SK-N-SH (cell line): ENCODE data around the gene ARID2. TPM values are rescaled to one million over a fixed set of nuclear protein-coding genes. Genes with fewer than 3 reads are reported as not detected.
A peak's percentile ranks its signal among the peaks of the same experiment; 100 is the strongest.

ENCODE experiments used
- CTCF ChIA-PET: fragments of 300-600, 350-600 bp; formaldehyde crosslinking; extraction: SDS; loops from one replicate; lab custom pipeline; 2021; lab: Yijun Ruan, JAX
- POLR2A ChIA-PET: fragments of 350-600 bp; sonication (Branson Sonifier 250); formaldehyde crosslinking; extraction: SDS; loops from one replicate; lab custom pipeline; 2020; ENCODE audit warnings: antibody characterized with exemption, inconsistent platforms; lab: Yijun Ruan, JAX
- DNase-seq: peaks from one replicate; pipeline ENCODE4 v3.0.0; 2012
- H2AFZ ChIP-seq: fragments of 200-600 bp; sonication (generic); 2 replicates; pipeline ENCODE4 v1.8.1; 2016; ENCODE audit warnings: antibody characterized with exemption, mild to moderate bottlenecking, low read depth
- H3F3A ChIP-seq: fragments of 200-600 bp; sonication (generic); replicated peaks from 2 replicates; pipeline ENCODE3; 2016; ENCODE audit warnings: antibody characterized with exemption, mild to moderate bottlenecking; ENCODE audit not compliant: insufficient read depth
- H3K27ac ChIP-seq, 2 experiments: fragments of 200-500 bp in 1 of 2; fragments of 200-600 bp in 1 of 2; sonication (Bioruptor generic) in 1 of 2; sonication (generic), shearing (Covaris generic) in 1 of 2; 2 replicates each; pipeline versions ENCODE4 v1.5.1 to v1.6.1; 2014 to 2016; ENCODE audit warnings: low read depth in 2 of 2, inconsistent platforms in 1 of 2, low read length in 1 of 2, mild to moderate bottlenecking in 1 of 2, mixed read lengths in 1 of 2
- H3K27me3 ChIP-seq: fragments of 200-600 bp; sonication (generic), shearing (Covaris generic); 2 replicates; pipeline ENCODE4 v1.6.1; 2016; ENCODE audit warnings: mixed run types; ENCODE audit not compliant: insufficient read depth
- H3K36me3 ChIP-seq, 2 experiments: fragments of 200-500 bp in 1 of 2; fragments of 200-600 bp in 1 of 2; sonication (Bioruptor generic) in 1 of 2; sonication (generic) in 1 of 2; replicated peaks in 1 of 2; 2 replicates each; pipeline versions ENCODE3 to v1.5.1; 2014 to 2016; ENCODE audit warnings: low read length in 1 of 2, mild to moderate bottlenecking in 1 of 2; ENCODE audit not compliant: insufficient read depth in 2 of 2, control insufficient read depth in 1 of 2
- H3K4me1 ChIP-seq, 2 experiments: fragments of 200-500 bp in 1 of 2; fragments of 200-600 bp in 1 of 2; sonication (Bioruptor generic) in 1 of 2; sonication (generic), shearing (Covaris generic) in 1 of 2; 2 replicates each; pipeline versions ENCODE4 v1.5.1 to v1.6.1; 2014 to 2016; ENCODE audit warnings: low read depth in 1 of 2, low read length in 1 of 2, mixed run types in 1 of 2; ENCODE audit not compliant: insufficient read depth in 2 of 2, control insufficient read depth in 1 of 2
- H3K4me2 ChIP-seq: fragments of 200-600 bp; sonication (generic), shearing (Covaris generic); 2 replicates; pipeline ENCODE4 v1.6.1; 2017; ENCODE audit warnings: mixed run types
- H3K4me3 ChIP-seq, 2 experiments: fragments of 200-500 bp in 1 of 2; fragments of 200-600 bp in 1 of 2; sonication (Bioruptor generic) in 1 of 2; sonication (generic), shearing (Covaris generic) in 1 of 2; 2 replicates each; pipeline versions ENCODE4 v1.5.1 to v1.8.1; 2014 to 2016; ENCODE audit warnings: low read depth in 2 of 2, inconsistent platforms in 1 of 2, low read length in 1 of 2, mild to moderate bottlenecking in 1 of 2, mixed read lengths in 1 of 2, moderate library complexity in 1 of 2
- H3K79me2 ChIP-seq: fragments of 200-600 bp; sonication (generic); 2 replicates; pipeline ENCODE4 v1.8.1; 2017; ENCODE audit warnings: mild to moderate bottlenecking; ENCODE audit not compliant: insufficient read depth
- H3K9ac ChIP-seq: fragments of 200-600 bp; sonication (generic); 2 replicates; pipeline ENCODE4 v1.6.1; 2017; ENCODE audit warnings: mixed run types
- H3K9me2 ChIP-seq: fragments of 200-600 bp; sonication (generic); 2 replicates; pipeline ENCODE4 v1.6.1; 2017; ENCODE audit warnings: mixed run types
- H3K9me3 ChIP-seq: fragments of 200-600 bp; sonication (generic); 2 replicates; pipeline ENCODE4 v1.6.1; 2017; ENCODE audit warnings: mixed run types, mild to moderate bottlenecking, moderate library complexity
- H4K20me1 ChIP-seq: fragments of 200-600 bp; sonication (generic); 2 replicates; pipeline ENCODE4 v1.6.1; 2017; ENCODE audit warnings: mild to moderate bottlenecking, mixed run types; ENCODE audit not compliant: insufficient read depth
- CHD2 ChIP-seq: fragments of 150-350 bp; IDR thresholded peaks from 2 replicates; pipeline ENCODE4 v1.6.1; 2018; ENCODE audit warnings: low read length; ENCODE audit not compliant: partially characterized antibody
- EZH2phosphoT487 ChIP-seq: fragments of 200-600 bp; sonication (generic); IDR thresholded peaks from 2 replicates; pipeline ENCODE4 v1.6.1; 2017; ENCODE audit warnings: low read depth, mixed run types, mild to moderate bottlenecking, antibody characterized with exemption, moderate library complexity, borderline replicate concordance
- FOXM1 ChIP-seq: IDR thresholded peaks from 2 replicates; pipeline ENCODE4 v1.4.0; 2012; ENCODE audit warnings: low read depth, mild to moderate bottlenecking
- GATA2 ChIP-seq: sonication (generic); formaldehyde crosslinking; IDR thresholded peaks from 2 replicates; pipeline ENCODE4 v1.5.0; 2020; ENCODE audit warnings: mild to moderate bottlenecking, missing genetic modification reagents
- JUND ChIP-seq: IDR thresholded peaks from 2 replicates; pipeline ENCODE4 v1.4.0; 2012
- NRF1 ChIP-seq: IDR thresholded peaks from 2 replicates; pipeline ENCODE4 v1.6.1; 2012; ENCODE audit warnings: low read depth, mild to moderate bottlenecking, low read length
- POLR2AphosphoS5 ChIP-seq: IDR thresholded peaks from 2 replicates; pipeline ENCODE4 v1.6.1; 2012; ENCODE audit warnings: low read depth, low read length
- RAD21 ChIP-seq: IDR thresholded peaks from 2 replicates; pipeline ENCODE4 v1.6.1; 2012; ENCODE audit warnings: mild to moderate bottlenecking, low read length
- RCOR1 ChIP-seq: fragments of 150-350 bp; IDR thresholded peaks from 2 replicates; pipeline ENCODE4 v1.6.1; 2017; ENCODE audit warnings: antibody characterized with exemption, low read length
- RFX5 ChIP-seq: IDR thresholded peaks from 2 replicates; pipeline ENCODE4 v1.6.1; 2012; ENCODE audit warnings: mild to moderate bottlenecking, improper control_type of control experiment, low read length
- SIN3A ChIP-seq: IDR thresholded peaks from 2 replicates; pipeline ENCODE4 v1.6.1; 2012; ENCODE audit warnings: low read depth, mild to moderate bottlenecking, low read length, moderate library complexity, borderline replicate concordance
- TEAD4 ChIP-seq: IDR thresholded peaks from 2 replicates; pipeline ENCODE4 v1.4.0; 2012; ENCODE audit warnings: mild to moderate bottlenecking, borderline replicate concordance; ENCODE audit not compliant: insufficient read depth
- WGBS: methylation state at CpG from one replicate; pipeline ENCODE4 v1.1.6; 2017; ENCODE audit warnings: low lambda C conversion rate; 5-methylcytosine and 5-hydroxymethylcytosine counted together
- polyA plus RNA-seq, 3 experiments: library from polyadenylated mRNA; depleted of rRNA; stranded (reverse); fragments of >200 nt; gene quantifications; 2 replicates each; pipeline ENCODE4 v1.2.3, GENCODE V29; 2012
- TF ChIP-seq, protein P1 (sequence below): IDR thresholded peaks from 2 replicates; pipeline ENCODE4; 2012

ARID2 gene
- polyA plus RNA-seq, 1 of the 3 experiments (the other 2 are of a cell fraction), result 5.9 TPM

DNA sequence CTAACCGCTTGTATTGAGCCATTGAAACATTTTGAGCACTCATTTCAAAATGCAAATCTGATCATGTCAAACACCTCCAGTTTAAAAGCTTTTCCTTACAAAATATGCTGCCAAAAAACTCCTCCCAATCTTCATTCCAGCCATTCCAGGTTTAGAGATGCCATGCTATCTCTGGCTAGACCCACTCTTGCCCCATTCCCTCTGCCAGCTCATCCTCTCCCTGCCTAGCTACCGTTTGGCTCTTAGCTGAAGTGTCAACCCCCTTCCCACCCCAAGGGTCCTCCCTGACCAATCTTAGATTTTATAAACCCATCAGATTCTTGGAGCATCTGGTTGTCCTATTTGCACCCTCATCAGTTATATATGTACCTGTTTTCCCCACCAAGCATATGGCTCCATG is 185.9 kb downstream of the ARID2 start:
- no peaks in the 10 kb centered on the region for H4K20me1 ChIP-seq
- TF ChIP-seq POLR2AphosphoS5, result 0 out of 2 replicates have a peak, but pooled peaks have one; percentile 28
- no peak for TF ChIP-seq NRF1
- TF ChIP-seq, all 33 proteins: peak for 1
- H2AFZ ChIP-seq, result no peak overlapping the region
- no peak for DNase-seq
- H3K4me2 ChIP-seq, result no peak overlapping the region
- H3K27me3 ChIP-seq, result no peaks in the 10 kb centered on the region
- H3F3A ChIP-seq, result peaks cover 34% of the 10 kb centered on the region
- H3K27ac ChIP-seq, result no peak overlapping the region
- no peaks in the 10 kb centered on the region for H3K79me2 ChIP-seq
- peaks cover 0 to 15% of the 10 kb centered on the region in 2 experiments; a peak in 2 of 4 replicates for H3K4me1 ChIP-seq
- H3K9ac ChIP-seq, result no peak overlapping the region
- H3K4me3 ChIP-seq, result no peak overlapping the region
- no peaks in the 10 kb centered on the region for H3K9me2 ChIP-seq
- 90% methylated on average over 2 of the region's 2 CpGs for WGBS
- ChIA-PET CTCF (interaction anchor here (1.1 kb wide), 1 partner anchor 10 kb away, joined by 3 read pairs; no protein-coding TSS in a partner anchor), POLR2A (no interaction called here)
- H3K36me3 ChIP-seq, result peaks cover 12 to 19% of the 10 kb centered on the region in 2 experiments
- H3K9me3 ChIP-seq, result no peaks in the 10 kb centered on the region

DNA sequence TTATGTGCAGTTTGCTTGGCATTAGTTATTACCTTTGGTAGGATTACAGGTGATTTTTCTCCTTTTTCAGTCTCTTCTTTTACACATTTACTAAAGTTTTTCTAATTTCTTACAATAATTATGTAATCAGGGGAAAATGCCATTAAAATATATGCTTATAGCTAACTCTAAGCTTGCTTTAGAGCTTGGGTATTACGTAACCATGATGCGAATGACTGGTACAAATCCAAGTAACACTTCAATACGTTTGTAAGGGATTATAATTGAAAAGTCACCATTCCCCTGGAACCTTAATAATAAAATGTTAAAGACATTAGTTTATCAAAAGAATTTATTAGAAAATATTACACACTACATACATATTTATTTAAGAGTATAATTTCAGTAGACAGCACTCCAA is 189.3 kb downstream of the ARID2 start:
- Histone ChIP-seq H2AFZ (no peak overlapping the region), H3K27ac (no peak overlapping the region), H3K9ac (no peak overlapping the region), H3F3A (peaks cover 25% of the 10 kb centered on the region), H3K4me2 (no peak overlapping the region), H3K9me2 (no peaks in the 10 kb centered on the region), H3K27me3 (no peaks in the 10 kb centered on the region), H3K36me3 (peaks cover 36 to 51% of the 10 kb centered on the region in 2 experiments), H3K4me1 (peaks cover 0 to 3% of the 10 kb centered on the region in 2 experiments; a peak in 1 of 4 replicates), H3K4me3 (no peak overlapping the region), H3K79me2 (no peaks in the 10 kb centered on the region), H3K9me3 (no peaks in the 10 kb centered on the region), H4K20me1 (no peaks in the 10 kb centered on the region)
- POLR2A ChIA-PET, result no interaction called here
- TF ChIP-seq RAD21 (no peak), RFX5 (no peak), FOXM1 (no peak), SIN3A (no peak), TEAD4 (no peak), CHD2 (no peak), JUND (no peak), GATA2 (CRISPR knock-in tag) (no peak), EZH2phosphoT487 (no peak), RCOR1 (no peak)
- TF ChIP-seq, protein P1, sequence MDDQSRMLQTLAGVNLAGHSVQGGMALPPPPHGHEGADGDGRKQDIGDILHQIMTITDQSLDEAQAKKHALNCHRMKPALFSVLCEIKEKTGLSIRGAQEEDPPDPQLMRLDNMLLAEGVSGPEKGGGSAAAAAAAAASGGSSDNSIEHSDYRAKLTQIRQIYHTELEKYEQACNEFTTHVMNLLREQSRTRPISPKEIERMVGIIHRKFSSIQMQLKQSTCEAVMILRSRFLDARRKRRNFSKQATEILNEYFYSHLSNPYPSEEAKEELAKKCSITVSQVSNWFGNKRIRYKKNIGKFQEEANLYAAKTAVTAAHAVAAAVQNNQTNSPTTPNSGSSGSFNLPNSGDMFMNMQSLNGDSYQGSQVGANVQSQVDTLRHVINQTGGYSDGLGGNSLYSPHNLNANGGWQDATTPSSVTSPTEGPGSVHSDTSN, result no peak
- CTCF ChIA-PET, result interaction anchor here (0.8 to 1.2 kb wide), 2 partner anchors 25 to 79 kb away, joined by 3 to 4 read pairs; no protein-coding TSS in a partner anchor
- DNase-seq, result no peak
- WGBS, result 97% methylated on average over 3 of the region's 3 CpGs
